ENCODE measurements around the gene PLPPR3. TPM values are rescaled to one million over a fixed set of nuclear protein-coding genes. Genes with fewer than 3 reads are reported as not detected.
A peak's percentile ranks its signal among the peaks of the same experiment; 100 is the strongest.

PLPPR3 gene
- total RNA-seq, 1 donor from 2014 or later: 46.3 TPM

DNA sequence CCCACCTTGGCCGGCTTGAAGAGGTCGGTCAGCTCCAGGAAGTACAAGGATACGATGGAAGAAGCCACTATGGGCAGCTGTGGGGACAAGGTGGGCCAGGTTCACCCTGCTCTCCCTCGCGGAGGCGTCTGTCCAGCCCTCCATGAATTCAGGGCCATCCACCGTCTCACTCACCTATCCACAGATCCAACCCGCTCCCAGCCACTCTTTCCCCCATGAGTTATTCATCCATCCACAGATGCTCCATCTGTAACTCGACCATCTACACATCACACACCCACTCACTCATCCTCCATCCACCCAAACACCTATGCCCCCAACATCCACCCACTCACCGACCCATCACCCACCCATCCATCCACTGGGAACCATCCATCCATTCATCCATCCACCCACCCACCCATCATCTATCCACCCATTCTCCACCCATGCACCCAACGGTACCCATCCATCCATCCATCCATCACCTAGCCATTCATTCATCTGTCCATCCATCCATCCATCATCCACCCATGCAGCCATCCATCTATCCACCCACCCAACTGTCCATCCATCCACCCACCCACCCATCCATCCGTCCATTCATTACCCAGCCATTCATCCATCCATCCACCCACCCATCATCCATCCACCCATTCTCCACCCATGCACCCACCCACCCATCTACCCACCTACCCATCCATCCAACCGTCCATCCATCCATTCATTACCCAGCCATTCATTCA, 5.8 kb downstream of the PLPPR3 start:
- Mint-ChIP-seq H3K4me1 (no peaks in the 10 kb centered on the region), H3K27ac (ENCODE audit: unreplicated experiment) (no peak overlapping the region), H3K27me3 (ENCODE audit: low read depth) (peaks cover 14% of the 10 kb centered on the region), H3K36me3 (ENCODE audit: low read depth) (peaks cover 22% of the 10 kb centered on the region), H3K9me3 (peaks cover 7% of the 10 kb centered on the region), H3K4me3 (peak overlapping the region; percentile 74)
- no peak for TF ChIP-seq CTCF (conservative IDR thresholded peaks at IDR 0.05)
- no peak for DNase-seq (ENCODE audit: low read depth, low spot score)

DNA sequence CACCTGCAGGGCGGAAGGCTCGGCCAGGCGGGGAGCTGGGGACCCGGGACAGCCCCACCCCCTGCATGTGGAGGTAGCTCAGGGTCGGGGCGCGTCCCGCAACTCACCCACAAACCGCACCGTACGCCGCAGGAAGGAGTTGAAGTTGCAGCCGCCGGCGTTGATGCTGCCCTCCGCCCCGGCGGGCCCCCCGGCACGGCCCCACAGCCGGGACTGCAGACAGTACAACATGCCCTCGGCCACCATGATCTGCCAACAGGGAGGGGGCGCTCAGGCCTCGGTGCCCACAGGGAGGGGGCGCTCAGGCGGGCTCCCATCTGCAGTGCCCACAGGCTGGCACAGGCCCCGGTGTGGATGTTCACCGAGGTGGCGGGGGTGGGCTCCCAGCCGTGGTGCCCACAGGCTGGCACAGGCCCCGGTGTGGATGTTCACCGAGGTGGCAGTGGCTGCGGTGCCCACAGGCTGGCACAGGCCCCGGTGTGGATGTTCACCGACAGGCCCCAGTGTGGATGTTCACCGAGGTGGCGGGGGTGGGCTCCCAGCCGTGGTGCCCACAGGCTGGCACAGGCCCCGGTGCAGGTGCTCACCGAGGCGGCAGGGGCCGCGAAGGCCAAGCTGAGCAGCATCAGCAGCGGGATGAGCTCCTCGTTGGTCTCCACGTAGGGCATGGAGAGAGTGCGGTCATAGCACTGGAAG, 6.5 kb downstream of the PLPPR3 start:
- Mint-ChIP-seq H3K4me1 (no peaks in the 10 kb centered on the region), H3K36me3 (ENCODE audit: low read depth) (peaks cover 24% of the 10 kb centered on the region), H3K9me3 (peaks cover 7% of the 10 kb centered on the region), H3K27ac (ENCODE audit: unreplicated experiment) (peak overlapping the region; percentile 89), H3K4me3 (peak overlapping the region; percentile 77), H3K27me3 (ENCODE audit: low read depth) (peaks cover 14% of the 10 kb centered on the region)
- no peak for DNase-seq (ENCODE audit: low read depth, low spot score)
- no peak for TF ChIP-seq CTCF (conservative IDR thresholded peaks at IDR 0.05)

DNA sequence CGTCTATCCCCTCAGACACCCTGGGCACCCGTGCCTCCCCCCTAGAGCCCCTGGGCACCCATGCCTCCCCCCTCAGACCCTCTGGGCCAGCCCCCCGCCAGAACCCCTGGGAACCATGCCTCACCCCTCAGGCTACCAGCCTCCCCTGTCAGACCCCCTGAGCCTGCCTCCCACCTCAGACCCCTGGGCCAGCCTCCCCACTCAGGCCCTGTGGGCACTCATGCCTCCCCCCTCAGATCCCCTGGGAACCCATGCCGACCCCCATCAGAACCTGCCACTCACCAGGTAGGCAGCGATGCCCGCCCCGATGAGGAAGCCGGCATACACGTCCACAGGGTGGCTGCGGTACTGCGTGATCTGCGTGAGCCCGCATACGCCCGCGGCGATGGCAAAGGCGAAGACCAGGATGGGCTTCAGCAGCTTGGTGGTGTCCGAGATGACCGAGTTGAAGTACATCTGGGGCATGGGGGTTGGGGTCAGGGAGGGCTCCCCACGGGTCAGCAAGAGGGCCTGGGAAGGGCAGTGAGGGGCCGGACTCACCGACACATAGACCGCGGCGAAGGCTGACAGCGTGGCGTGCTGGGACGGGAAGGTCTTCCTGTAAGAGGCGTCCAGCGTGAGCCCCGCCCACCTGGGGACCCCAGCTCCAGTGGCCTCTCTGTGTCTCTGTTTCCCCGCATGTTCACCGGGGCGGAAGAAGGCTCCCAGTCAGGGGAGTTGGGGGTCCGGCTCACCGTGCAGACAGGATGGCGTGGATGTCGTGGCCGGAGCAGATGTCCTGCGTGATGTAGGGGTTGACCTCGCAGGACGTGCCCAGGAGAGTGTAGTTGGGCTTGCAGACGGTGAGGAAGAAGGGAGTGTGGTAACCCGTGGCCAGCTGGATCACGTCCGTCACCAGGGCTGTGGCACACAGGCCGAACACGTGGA, 7.3 kb downstream of the PLPPR3 start:
- H3K36me3 Mint-ChIP-seq (ENCODE audit: low read depth): peaks cover 30% of the 10 kb centered on the region
- DNase-seq (ENCODE audit: low read depth, low spot score): peak; percentile 25
- peaks cover 7% of the 10 kb centered on the region for H3K9me3 Mint-ChIP-seq
- peak overlapping the region; percentile 89 for H3K27ac Mint-ChIP-seq (ENCODE audit: unreplicated experiment)
- TF ChIP-seq CTCF (conservative IDR thresholded peaks at IDR 0.05): no peak
- H3K4me3 Mint-ChIP-seq: peak overlapping the region; percentile 77
- no peaks in the 10 kb centered on the region for H3K4me1 Mint-ChIP-seq
- peaks cover 14% of the 10 kb centered on the region for H3K27me3 Mint-ChIP-seq (ENCODE audit: low read depth)

- Mint-ChIP-seq H3K27me3 (ENCODE audit: low read depth) (peaks cover 14% of the 10 kb centered on the region), H3K9me3 (peaks cover 7% of the 10 kb centered on the region), H3K4me3 (peak overlapping the region; percentile 77), H3K4me1 (no peaks in the 10 kb centered on the region), H3K27ac (ENCODE audit: unreplicated experiment) (no peak overlapping the region), H3K36me3 (ENCODE audit: low read depth) (peaks cover 30% of the 10 kb centered on the region)
- no peak for TF ChIP-seq CTCF (conservative IDR thresholded peaks at IDR 0.05)
- DNase-seq (ENCODE audit: low read depth, low spot score): no peak
Observed at GRCh38 chr19:813219-814151, 8.3 kb downstream of the PLPPR3 start.

All from neural crest cell (in vitro differentiated cells).